SJCRH30 (cell line): ENCODE data around the gene MARS2. TPM values are rescaled to one million over a fixed set of nuclear protein-coding genes. Genes with fewer than 3 reads are reported as not detected.
A peak's percentile ranks its signal among the peaks of the same experiment; 100 is the strongest.

Experiments used
- DNase-seq, 2 experiments: peaks; one replicate each; pipeline ENCODE4 v3.0.0-alpha.2; 2015 to 2020
- H3K27ac ChIP-seq: fragments of 250-450 bp; sonication (Bioruptor Pico); 2 replicates; pipeline ENCODE4 v1.5.1; 2020; ENCODE audit warnings: mild to moderate bottlenecking, moderate library complexity
- H3K27me3 ChIP-seq: fragments of 250-450 bp; sonication (Bioruptor Pico); 2 replicates; pipeline ENCODE4 v1.5.1; 2020; ENCODE audit warnings: mild to moderate bottlenecking, moderate library complexity
- H3K36me3 ChIP-seq: fragments of 250-450 bp; sonication (Bioruptor Pico); 2 replicates; pipeline ENCODE4 v1.5.1; 2020; ENCODE audit warnings: mild to moderate bottlenecking, moderate library complexity
- H3K4me1 ChIP-seq: fragments of 250-450 bp; sonication (Bioruptor Pico); 2 replicates; pipeline ENCODE4 v1.5.1; 2020; ENCODE audit warnings: mild to moderate bottlenecking, moderate library complexity
- H3K4me3 ChIP-seq: fragments of 250-450 bp; sonication (Bioruptor Pico); 2 replicates; pipeline ENCODE4 v1.5.1; 2020; ENCODE audit warnings: mild to moderate bottlenecking, moderate library complexity
- H3K9me3 ChIP-seq: fragments of 250-450 bp; sonication (Bioruptor Pico); replicated peaks from 2 replicates; pipeline ENCODE4 v1.5.1; 2020; ENCODE audit warnings: mild to moderate bottlenecking, moderate library complexity
- total RNA-seq: library from RNA; depleted of rRNA; stranded (reverse); fragments of >200 nt; shearing (Covaris generic); gene quantifications from 2 replicates; pipeline ENCODE4 v1.2.3, GENCODE V29; 2014; rRNA removed

Gene MARS2
- total RNA-seq, result 13.6 TPM in 2 replicates

DNA sequence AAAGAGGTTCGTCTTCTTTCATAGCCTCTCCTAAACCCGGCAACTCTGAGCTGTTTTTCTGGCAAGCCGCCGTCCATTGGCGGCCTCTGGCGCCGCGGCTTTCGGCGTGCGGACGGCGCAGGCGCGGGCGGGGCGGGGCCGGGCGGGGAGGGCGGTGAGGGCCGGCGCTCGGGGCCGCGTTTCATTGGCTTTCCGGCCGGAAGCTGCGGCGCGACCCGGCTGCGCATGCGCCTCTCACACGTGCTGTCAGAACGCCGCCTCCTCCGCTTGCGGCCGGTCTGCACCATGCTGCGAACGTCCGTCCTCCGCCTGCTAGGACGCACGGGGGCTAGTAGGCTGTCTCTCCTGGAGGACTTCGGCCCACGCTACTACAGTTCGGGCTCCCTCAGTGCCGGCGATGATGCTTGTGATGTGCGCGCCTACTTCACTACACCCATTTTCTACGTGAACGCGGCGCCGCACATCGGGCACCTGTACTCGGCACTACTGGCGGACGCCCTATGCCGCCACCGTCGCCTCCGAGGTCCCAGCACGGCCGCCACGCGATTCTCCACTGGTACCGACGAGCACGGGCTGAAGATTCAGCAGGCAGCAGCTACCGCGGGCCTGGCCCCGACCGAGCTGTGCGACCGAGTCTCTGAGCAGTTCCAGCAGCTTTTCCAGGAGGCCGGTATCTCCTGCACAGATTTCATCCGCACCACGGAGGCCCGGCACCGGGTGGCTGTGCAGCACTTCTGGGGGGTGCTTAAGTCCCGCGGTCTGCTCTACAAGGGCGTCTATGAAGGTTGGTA, at the start of gene MARS2:
TSS of gene MARS2 (plus strand) at position 249 of the 791 bp plus-strand sequence. CDS start at position 286, 37 bp downstream.
- H3K4me3 ChIP-seq, result peak within 1 kb of the TSS; percentile 78
- peak; percentile 88 to 93 for DNase-seq
- H3K36me3 ChIP-seq, result no peaks in the 10 kb centered on the region
- peak within 1 kb of the TSS; percentile 39; the same call in 1 of the 2 replicates for H3K27ac ChIP-seq
- no peaks in the 10 kb centered on the region for H3K9me3 ChIP-seq
- no peaks in the 10 kb centered on the region for H3K27me3 ChIP-seq
- H3K4me1 ChIP-seq, result peaks cover 8% of the 10 kb centered on the region; the same call in 1 of the 2 replicates

DNA sequence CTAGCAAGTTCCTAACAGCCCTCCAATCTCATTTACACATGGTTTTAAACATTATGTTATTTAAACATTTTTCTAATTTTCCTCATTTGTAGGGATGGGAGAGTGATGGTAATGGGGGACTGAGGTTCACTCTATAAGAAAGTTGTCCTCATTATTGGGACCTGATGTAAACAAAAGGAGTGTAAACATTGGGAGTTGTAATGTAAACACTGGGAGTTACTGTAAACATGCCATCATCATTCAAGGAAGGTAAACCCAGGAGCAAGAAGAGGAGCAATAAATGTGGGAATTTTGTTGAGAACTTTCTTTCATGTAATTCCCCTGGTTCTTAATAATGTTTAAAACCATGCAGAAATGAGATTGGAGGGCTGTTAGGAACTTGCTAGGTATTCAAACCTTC, 47.6 kb upstream of the MARS2 start:
- H3K4me3 ChIP-seq, result no peak overlapping the region
- H3K27me3 ChIP-seq, result no peaks in the 10 kb centered on the region
- no peaks in the 10 kb centered on the region for H3K36me3 ChIP-seq
- H3K4me1 ChIP-seq, result no peaks in the 10 kb centered on the region
- no peaks in the 10 kb centered on the region for H3K9me3 ChIP-seq
- DNase-seq, result no peak
- no peak overlapping the region for H3K27ac ChIP-seq

DNA sequence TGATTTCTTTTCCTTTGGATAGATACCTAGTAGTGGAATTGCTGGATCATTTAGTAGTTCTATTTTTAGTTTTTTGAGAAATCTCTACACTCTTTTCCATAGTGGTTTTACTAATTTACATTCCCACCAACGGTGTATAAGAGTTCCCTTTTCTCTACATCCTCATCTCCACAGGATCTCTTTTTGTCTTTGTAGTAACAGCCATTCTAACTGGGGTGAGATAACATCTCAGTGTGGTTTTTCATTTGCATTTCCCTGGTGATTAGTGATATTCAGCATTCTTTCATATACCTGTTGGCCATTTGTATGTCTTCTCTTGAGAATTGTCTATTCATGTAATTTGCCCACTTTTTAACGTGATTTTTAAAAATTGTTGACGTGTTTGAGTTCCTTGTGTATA, 43.5 kb upstream of the MARS2 start:
- Histone ChIP-seq H3K27ac (no peak overlapping the region), H3K9me3 (no peaks in the 10 kb centered on the region), H3K27me3 (no peaks in the 10 kb centered on the region), H3K36me3 (no peaks in the 10 kb centered on the region), H3K4me1 (no peaks in the 10 kb centered on the region), H3K4me3 (no peak overlapping the region)
- DNase-seq, result no peak

DNA sequence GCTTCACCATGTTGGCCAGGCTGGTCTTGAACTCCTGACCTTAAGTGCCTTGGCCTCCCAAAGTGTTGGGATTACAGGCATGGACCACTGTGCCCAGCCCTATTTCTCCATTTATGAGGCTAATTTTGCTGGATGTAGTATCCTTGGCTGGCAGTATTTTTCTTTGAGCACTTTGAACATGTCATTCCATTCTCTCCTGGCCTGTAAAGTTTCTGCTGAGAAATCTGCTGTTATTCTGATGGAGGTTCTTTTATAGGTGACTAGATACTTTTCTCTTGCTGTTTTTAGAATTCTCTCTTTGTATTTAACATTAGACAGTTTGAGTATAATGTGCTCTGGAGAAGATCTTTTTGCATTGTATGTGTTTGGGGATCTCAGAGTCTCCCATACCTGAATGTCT, 38.9 kb upstream of the MARS2 start:
- Histone ChIP-seq H3K9me3 (no peaks in the 10 kb centered on the region; the same call in 1 of the 2 replicates), H3K4me3 (no peak overlapping the region), H3K27me3 (no peaks in the 10 kb centered on the region), H3K36me3 (no peaks in the 10 kb centered on the region), H3K4me1 (no peaks in the 10 kb centered on the region), H3K27ac (no peak overlapping the region)
- DNase-seq, result no peak

DNA sequence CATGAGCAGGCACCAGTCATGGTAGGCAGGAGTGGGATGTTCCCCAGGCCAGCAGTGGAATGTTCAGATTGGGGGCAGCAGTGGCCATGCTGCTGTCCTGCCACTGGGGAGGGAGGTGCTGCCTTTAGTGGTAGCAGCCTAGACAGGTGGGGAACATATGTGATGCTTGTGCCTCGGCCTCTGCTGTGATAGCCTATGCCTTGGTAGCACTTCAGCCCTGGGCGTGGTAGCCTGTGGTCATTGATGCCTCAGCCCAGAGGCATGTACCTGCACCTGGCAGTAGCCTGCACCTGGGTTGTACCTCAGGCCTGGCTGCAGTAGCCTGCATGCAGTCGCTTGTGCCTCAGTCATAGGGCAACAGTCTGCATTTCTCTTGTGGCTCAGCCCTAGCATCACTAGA, 36.9 kb upstream of the MARS2 start:
- DNase-seq, result no peak
- H3K27me3 ChIP-seq, result no peaks in the 10 kb centered on the region
- H3K4me1 ChIP-seq, result no peaks in the 10 kb centered on the region
- no peaks in the 10 kb centered on the region; the same call in 1 of the 2 replicates for H3K9me3 ChIP-seq
- no peak overlapping the region for H3K4me3 ChIP-seq
- no peak overlapping the region for H3K27ac ChIP-seq
- no peaks in the 10 kb centered on the region for H3K36me3 ChIP-seq

DNA sequence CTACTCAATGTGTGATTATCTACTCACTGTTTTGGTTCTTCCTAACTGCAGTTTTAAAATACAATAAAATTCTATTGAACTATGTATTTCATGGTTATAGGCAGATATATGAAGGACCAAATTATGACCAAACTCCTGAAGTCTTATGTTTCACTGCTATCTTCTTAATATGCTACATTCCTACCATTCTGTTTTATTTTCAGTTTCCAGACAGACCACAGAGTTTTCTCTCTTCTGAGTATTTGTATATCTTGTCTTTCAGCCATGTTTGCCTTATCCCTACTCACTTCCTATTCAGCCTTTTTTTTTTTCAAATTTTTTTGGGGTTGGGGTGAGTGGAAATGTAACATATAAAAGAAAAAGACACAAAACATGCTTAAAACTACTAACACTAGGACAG, 36.1 kb upstream of the MARS2 start:
- Histone ChIP-seq H3K27ac (no peak overlapping the region), H3K36me3 (no peaks in the 10 kb centered on the region), H3K27me3 (no peaks in the 10 kb centered on the region), H3K4me3 (no peak overlapping the region), H3K4me1 (no peaks in the 10 kb centered on the region), H3K9me3 (no peaks in the 10 kb centered on the region; the same call in 1 of the 2 replicates)
- DNase-seq, result no peak

DNA sequence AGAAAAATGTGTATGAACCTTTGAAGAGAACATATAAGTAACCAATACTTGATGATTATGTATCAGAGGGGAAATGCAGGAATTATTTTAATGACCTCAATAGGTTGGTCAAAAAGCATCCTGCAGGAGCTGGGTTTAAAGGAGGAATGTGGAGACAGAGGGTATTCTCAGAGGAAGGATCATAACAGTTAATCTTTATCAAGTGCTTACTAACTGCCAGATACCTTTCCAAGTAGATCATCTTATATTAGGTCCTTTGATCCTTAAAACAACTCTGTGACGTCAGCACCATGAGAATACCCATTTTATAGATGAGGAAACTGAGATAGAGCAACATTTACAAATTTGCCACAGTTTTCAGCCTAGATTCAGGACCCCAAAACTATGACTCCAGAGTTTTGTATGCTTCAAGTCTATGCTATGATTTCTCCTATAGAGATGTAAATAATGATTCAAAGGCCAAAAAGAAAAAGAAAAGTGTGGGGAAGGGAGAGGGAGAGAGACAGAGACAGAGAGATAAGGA, 32.7 kb upstream of the MARS2 start:
- no peak overlapping the region for H3K4me3 ChIP-seq
- H3K27ac ChIP-seq, result no peak overlapping the region
- no peaks in the 10 kb centered on the region for H3K4me1 ChIP-seq
- DNase-seq, result no peak
- H3K27me3 ChIP-seq, result no peaks in the 10 kb centered on the region
- H3K9me3 ChIP-seq, result no peaks in the 10 kb centered on the region
- no peaks in the 10 kb centered on the region for H3K36me3 ChIP-seq

DNA sequence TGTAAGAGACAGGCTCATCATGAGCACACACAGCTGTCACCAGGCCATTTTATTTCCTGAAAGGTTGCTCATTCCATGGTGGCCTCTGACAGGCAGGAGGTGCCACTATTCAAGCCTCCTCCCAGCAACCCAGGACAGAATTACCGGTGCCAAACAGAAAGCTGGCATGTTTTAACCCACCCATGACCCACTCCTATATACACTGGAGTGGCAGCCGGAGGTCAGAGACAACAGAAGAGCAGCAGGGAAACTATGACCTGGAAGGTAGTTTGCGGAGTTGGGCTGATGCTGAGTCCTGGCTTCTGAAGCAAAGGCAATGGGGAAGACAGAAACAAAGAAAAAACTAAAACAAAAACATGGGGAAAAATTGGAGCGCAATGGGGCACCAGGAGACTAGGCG, 32.1 kb upstream of the MARS2 start:
- H3K4me3 ChIP-seq, result no peak overlapping the region
- no peak for DNase-seq
- no peak overlapping the region for H3K27ac ChIP-seq
- H3K27me3 ChIP-seq, result no peaks in the 10 kb centered on the region
- H3K36me3 ChIP-seq, result no peaks in the 10 kb centered on the region
- no peaks in the 10 kb centered on the region for H3K9me3 ChIP-seq
- no peaks in the 10 kb centered on the region for H3K4me1 ChIP-seq

GRCh38 chr2:197673606-197674005, 31.6 kb upstream of the MARS2 start:
- DNase-seq, result no peak
- no peaks in the 10 kb centered on the region for H3K9me3 ChIP-seq
- no peaks in the 10 kb centered on the region for H3K4me1 ChIP-seq
- no peak overlapping the region for H3K27ac ChIP-seq
- H3K27me3 ChIP-seq, result no peaks in the 10 kb centered on the region
- H3K4me3 ChIP-seq, result no peak overlapping the region
- H3K36me3 ChIP-seq, result no peaks in the 10 kb centered on the region

- Histone ChIP-seq H3K27me3 (no peaks in the 10 kb centered on the region), H3K36me3 (no peaks in the 10 kb centered on the region), H3K9me3 (no peaks in the 10 kb centered on the region), H3K4me3 (no peak overlapping the region), H3K27ac (no peak overlapping the region), H3K4me1 (no peaks in the 10 kb centered on the region)
- no peak for DNase-seq
These were observed 31.1 kb upstream of the MARS2 start for GRCh38 chr2:197674060-197674459.

DNA sequence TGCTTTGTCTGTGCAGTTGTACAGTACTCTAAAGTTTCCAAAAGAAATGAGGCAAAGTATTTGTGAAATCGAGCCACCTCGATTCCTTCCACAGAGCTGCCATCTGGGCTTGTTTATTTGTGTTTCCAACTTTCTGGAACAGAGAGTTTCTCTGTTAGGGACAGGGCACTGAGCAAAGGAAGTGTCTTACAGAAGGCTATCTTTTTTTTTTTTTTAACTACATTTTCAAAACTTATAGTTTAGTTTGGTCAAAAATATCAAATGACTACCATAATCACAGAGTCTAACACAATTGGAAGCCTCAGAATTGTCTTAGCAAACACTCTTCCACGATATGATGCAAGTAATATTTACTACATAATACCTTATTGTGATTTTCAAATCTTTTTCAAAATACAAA, 30.6 kb upstream of the MARS2 start:
- Histone ChIP-seq H3K27ac (no peak overlapping the region), H3K9me3 (no peaks in the 10 kb centered on the region), H3K4me1 (no peaks in the 10 kb centered on the region), H3K36me3 (no peaks in the 10 kb centered on the region), H3K27me3 (no peaks in the 10 kb centered on the region), H3K4me3 (no peak overlapping the region)
- DNase-seq, result peak in 1 of 2 experiments; percentile 41

GRCh38 chr2:197675246-197675645, 29.9 kb upstream of the MARS2 start, which contains the start of gene RFTN2:
RFTN2 (minus strand) TSS chr2:197675587; CDS start chr2:197675458, 129 bp downstream.
- H3K27ac ChIP-seq, result no peak within 1 kb of the TSS
- H3K4me1 ChIP-seq, result no peaks in the 10 kb centered on the region
- H3K36me3 ChIP-seq, result no peaks in the 10 kb centered on the region
- no peaks in the 10 kb centered on the region for H3K27me3 ChIP-seq
- no peaks in the 10 kb centered on the region for H3K9me3 ChIP-seq
- no peak for DNase-seq
- no peak within 1 kb of the TSS for H3K4me3 ChIP-seq

GRCh38 chr2:197675711-197676188, 29.4 kb upstream of the MARS2 start:
- H3K9me3 ChIP-seq, result no peaks in the 10 kb centered on the region
- no peak for DNase-seq
- H3K27me3 ChIP-seq, result no peaks in the 10 kb centered on the region
- no peak overlapping the region for H3K27ac ChIP-seq
- no peak overlapping the region for H3K4me3 ChIP-seq
- no peaks in the 10 kb centered on the region for H3K36me3 ChIP-seq
- no peaks in the 10 kb centered on the region for H3K4me1 ChIP-seq

DNA sequence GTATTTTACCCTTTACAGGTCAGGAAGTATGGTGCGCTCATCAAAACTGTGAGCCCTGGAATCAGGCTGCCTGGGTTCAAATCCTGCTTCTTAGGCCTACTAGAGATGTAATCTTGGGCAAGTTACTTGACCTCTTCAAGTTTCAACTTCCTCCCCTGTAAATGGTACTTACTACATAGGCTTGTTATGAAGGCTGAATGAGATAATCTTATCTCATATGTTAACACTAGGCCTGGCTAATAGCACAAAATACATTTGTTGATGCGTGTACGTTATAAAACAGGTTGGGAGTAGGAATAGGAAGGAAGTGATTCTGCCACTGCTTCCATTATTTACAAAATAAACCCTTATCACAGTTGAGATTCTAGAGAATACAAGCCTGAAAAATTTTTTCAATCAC, 28.1 kb upstream of the MARS2 start:
- Histone ChIP-seq H3K27ac (no peak overlapping the region), H3K27me3 (no peaks in the 10 kb centered on the region), H3K4me3 (no peak overlapping the region), H3K4me1 (no peaks in the 10 kb centered on the region), H3K36me3 (no peaks in the 10 kb centered on the region), H3K9me3 (no peaks in the 10 kb centered on the region)
- no peak for DNase-seq

DNA sequence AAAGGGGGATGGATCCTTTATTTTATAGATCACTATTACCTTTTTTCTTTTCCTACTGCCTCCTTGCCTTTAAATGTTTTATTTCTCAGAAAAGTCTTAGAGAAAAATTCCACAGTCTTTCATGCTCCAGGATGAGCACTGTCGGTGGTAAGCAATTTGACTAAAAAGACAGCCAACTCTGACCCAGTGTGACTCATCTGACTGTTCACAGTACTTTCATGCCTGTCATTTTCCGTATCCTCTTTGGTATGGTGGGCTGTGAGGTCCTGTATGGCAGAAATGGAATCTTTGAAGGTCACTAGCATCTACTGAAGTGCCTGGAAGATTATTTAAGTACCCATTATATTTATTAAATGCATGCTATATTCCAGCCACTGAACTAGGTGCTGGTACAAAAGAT, 27.7 kb upstream of the MARS2 start:
- H3K27ac ChIP-seq, result no peak overlapping the region
- DNase-seq, result no peak
- no peak overlapping the region for H3K4me3 ChIP-seq
- no peaks in the 10 kb centered on the region for H3K36me3 ChIP-seq
- no peaks in the 10 kb centered on the region for H3K9me3 ChIP-seq
- H3K4me1 ChIP-seq, result no peaks in the 10 kb centered on the region
- no peaks in the 10 kb centered on the region for H3K27me3 ChIP-seq
